ENCODE measurements around the gene AVEN.
"Not testable (repeated sequence)": the region's sequence is repeated elsewhere in the genome, so short reads cannot be mapped to it uniquely, and the experiment has no call there.

The AVEN gene

DNA sequence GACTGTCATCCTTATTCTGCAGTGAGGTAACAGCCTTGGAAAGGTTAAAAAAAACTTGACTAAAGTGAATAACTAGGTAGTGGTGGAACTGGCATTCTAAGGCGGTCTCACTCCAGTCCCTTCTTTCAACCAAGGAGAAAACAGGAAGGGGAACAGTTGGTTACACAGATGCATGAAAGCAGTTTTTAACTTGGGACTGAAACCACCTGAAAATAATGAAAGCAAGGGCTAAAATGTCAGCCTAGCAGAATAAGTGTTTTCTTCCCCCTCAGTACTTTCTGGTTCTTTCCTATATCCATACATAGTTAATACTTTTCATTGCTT, 748 bp upstream of the AVEN start:
- DNase-seq (ENCODE audit: low read depth, low spot score): no peak

DNA sequence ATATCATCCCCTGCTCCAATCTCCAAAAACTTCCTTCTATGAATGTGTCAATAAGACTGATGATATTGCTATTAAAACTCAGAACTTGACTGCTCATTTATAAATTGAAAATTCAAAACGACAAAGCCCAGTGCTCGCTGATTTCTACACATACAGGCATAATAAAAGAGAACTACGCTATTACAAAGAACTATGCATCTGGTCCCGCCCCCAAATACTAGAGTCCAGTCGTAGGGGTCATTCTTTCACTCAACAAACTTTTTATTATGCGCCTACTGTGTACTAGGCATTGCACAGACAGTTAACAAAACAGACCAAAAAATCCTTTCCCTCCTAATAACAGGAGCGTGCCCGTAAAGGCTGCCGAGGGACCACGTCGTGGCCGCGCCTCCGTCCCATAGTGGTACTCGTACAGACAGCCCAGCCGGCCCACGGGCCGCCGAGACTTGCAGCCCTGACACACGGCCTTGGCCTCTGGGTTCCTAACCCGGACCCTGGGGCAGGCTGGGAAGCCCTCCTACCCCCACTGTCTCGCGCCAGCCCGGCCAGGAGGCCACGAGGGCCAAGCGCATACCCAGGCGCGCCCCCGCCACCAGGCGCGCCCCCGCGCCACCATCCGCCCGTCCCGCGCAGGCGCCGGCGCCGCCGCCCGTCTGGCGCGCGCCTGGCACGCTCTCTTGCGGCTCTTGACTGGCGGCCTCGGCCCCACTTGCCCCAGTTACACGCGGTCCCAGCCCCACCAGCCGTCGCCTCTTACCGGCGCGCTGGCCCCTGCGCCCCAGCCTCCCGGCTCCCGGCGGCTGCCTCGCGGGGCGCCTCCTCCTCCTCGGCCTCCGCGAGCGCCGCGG, 757 bp downstream of the AVEN start:
- DNase-seq (ENCODE audit: low read depth, low spot score): peak; percentile 17

- DNase-seq (ENCODE audit: low read depth, low spot score): no peak
These were observed 6.8 kb downstream of the AVEN start for GRCh38 chr15:34031987-34032760.

GRCh38 chr15:34027606-34028005, 11.4 kb downstream of the AVEN start:
- no peak for DNase-seq (ENCODE audit: low read depth, low spot score)

DNA sequence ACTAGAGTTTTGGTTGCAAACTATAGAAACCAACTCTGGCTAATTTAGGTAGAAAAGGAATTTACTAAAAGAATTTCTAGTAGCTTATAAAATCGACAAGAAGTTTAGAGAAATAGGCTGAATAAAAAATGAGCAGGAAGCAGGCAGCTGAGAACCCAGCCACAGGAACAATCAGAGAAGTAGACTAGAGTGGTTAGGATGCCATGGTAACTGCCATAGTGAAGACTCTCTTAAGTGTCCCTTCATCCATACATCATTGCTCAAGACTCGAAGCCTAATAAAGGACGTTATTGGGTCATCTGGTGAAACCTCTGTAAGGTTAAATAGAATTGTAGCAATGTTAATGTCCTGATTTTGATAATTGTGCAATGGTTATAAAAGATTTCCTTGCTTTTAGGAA, 13.8 kb downstream of the AVEN start:
- DNase-seq (ENCODE audit: low read depth, low spot score): no peak

- DNase-seq (ENCODE audit: low read depth, low spot score): no peak
These were observed 15.1 kb downstream of the AVEN start for GRCh38 chr15:34023907-34024306.

DNA sequence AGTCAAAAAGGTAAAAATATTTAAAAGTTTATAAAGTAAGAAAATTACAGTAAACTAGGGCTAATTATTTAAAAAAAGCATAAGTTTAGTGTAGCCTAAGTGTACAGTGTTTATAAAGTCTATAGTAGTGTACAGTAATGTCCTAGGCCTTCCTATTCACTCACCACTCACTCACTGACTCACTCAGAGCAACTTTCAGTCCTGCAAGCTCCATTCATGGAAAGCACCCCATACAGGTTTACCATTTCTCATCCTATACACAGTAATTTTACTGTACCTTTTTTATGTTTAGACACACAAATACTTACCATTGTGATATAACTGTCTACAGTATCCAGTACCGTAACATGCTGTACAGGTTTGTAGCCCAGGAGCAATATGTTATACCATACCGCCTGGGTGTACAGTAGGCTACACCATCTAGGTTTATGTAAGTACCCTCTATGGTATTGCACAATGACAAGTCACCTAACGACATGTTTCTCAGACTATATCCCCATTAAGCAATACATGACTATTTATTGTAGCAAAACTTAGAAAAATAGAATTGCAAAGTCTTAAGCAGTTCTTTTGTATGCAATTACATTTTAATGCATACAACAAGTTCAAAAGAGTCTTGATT, 19.5 kb downstream of the AVEN start:
- no peak for DNase-seq (ENCODE audit: low read depth, low spot score)

DNA sequence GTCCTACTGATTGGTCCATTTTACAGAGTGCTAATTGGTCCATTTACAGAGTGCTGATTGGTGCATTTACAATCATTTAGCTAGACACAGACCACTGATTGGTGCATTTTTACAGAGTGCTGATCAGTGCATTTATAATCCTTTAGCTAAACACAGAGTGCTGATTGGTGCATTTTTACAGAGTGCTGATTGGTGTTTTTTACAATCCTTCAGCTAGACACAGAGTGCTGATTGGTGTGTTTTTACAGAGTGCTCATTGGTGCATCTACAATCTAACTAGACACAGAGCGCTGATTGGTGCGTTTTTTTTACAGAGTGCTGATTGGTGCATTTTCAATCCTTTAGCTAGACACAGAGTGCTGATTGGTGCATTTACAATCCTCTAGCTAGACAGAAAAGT, 20.3 kb downstream of the AVEN start:
- not testable (repeated sequence) for DNase-seq (ENCODE audit: low read depth, low spot score)

- no peak for DNase-seq (ENCODE audit: low read depth, low spot score)
These were observed 20.9 kb downstream of the AVEN start for GRCh38 chr15:34018021-34018645.

GRCh38 chr15:34014556-34014955, 24.4 kb downstream of the AVEN start:
- no peak for DNase-seq (ENCODE audit: low read depth, low spot score)

DNA sequence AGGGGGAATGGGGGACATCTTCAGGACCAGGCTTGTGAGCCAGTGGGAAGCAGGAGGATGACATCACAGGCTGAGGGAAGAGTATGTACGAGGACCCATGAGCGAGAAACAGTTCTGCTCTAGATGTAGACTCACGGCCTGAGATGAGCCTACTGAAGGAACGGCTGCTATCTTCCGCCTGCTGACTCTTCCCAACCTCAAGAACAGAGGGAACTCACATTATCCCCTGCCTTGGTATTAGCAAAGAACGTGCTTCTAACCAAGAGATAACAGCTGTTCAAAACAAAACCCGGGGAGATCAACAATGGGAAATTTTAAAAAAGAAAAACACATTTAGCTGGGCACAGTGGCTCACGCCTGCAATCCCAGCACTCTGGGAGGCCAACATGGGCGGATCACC, 25.3 kb downstream of the AVEN start:
- no peak for DNase-seq (ENCODE audit: low read depth, low spot score)

DNA sequence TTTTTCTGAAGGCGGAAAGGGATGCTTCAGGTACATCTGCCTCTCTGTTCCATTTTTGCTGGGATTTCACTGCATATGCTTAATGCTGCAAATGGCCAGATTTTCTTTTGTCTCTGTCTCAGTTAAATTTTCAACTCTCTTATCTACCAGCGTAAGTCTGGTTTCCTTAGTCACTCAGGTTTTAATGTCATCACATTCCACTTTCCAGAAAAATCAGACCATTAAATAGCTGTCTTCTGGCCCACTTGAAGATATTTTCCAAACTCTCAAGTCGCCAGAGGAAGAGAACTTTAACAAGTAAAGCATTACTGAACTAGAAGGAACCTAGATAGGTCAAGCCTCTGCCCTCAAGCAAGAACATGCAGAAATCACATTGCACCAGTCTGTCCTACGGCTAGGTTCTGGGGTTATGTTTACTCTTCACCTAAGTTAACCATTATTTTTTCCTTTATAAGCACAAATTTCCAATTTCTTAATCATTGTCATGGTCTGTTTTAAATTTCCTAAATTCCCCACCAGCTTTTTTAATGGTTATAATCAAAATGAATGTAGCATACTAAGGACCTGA, 26.5 kb downstream of the AVEN start:
- no peak for DNase-seq (ENCODE audit: low read depth, low spot score)

- no peak for DNase-seq (ENCODE audit: low read depth, low spot score)
These were observed 27.5 kb downstream of the AVEN start for GRCh38 chr15:34011481-34011880.

DNA sequence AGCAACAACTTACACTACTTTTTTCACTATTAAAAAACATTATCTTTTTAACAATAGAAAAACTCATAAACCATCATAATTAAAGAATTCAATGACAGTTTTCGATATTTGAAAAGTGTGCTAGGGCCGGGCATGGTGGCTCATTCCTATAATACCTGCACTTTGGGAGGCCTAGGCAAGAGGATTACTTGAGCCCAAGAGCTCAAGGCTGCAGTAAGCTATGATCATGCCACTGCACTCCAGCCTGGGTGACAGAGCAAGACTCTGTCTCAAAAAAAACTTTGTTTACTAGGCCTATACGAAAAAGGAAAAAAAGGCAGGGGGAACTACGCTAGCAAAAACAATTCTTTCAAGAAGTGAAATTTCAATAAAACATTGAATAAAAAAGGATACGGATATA, 28.1 kb downstream of the AVEN start:
- no peak for DNase-seq (ENCODE audit: low read depth, low spot score)

GRCh38 chr15:34009656-34010055, 29.3 kb downstream of the AVEN start:
- DNase-seq (ENCODE audit: low read depth, low spot score): no peak

DNA sequence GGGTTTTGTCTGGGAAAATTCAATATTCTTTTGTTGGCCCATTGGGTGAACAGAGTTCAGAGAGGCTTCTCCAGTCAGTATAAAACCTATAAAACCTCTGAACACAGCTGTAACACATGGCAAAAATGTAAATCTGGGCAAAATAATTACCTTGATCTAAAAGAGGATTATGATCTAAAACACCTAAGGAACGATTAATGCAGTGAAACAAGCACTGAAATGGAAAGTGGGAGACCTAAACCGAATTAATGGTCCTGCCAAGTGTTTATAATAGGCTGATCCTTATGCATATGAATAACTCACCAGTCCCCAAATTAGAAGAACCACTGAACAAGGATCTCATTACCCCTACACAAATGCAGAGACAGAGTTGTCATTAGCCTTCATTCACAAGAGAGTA, 32.6 kb downstream of the AVEN start:
- DNase-seq (ENCODE audit: low read depth, low spot score): no peak

- no peak for DNase-seq (ENCODE audit: low read depth, low spot score)
These were observed 37.5 kb downstream of the AVEN start for GRCh38 chr15:34001536-34001935.

GRCh38 chr15:33995666-33996065, 43.3 kb downstream of the AVEN start:
- not testable (repeated sequence) for DNase-seq (ENCODE audit: low read depth, low spot score)

DNA sequence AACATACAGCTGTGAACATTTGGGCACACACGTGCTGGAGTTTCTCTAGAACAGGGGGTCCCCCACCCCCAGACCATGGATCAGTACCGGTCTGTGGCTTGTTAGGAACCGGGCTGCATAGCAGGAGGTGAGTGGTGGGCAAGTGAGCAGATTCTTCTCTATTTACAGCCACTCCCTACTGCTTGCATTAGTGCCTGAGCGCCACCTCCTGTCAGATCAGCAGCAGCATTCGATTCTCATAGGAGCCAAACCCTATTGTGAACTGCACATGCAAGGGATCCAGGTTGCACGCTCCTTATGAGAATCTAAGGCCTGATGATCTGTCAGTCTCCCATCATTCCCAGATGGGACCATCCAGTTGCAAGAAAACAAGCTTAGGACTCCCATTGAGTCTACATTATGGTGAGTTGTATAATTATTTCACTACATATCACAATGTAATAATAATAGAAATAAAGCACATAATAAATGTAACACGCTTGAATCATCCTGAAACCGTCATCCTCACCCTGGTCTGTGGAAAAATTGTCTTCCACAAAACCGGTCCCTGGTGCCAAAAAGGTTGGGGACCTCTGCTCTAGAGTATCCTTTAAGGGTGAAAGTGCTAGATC, 44.9 kb downstream of the AVEN start:
- DNase-seq (ENCODE audit: low read depth, low spot score): no peak

DNA sequence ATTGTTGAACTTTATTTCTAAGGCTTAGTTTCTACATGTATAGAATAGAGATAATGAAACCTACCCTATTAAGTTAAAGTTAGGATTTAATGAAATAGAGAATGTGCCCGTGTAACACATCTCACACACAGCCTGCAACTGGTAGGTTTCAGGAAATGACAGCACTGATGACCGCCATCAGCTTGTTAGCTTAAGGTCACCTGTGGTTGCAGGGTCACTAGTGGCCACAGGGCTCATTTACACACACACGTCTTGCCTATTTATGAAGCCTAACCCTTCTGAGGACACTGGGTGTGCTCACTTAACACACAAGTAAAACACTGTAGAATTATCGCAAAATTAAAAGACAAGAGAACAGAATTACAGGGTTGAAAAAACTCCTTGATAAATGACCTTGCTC, 50.6 kb downstream of the AVEN start:
- no peak for DNase-seq (ENCODE audit: low read depth, low spot score)

DNA sequence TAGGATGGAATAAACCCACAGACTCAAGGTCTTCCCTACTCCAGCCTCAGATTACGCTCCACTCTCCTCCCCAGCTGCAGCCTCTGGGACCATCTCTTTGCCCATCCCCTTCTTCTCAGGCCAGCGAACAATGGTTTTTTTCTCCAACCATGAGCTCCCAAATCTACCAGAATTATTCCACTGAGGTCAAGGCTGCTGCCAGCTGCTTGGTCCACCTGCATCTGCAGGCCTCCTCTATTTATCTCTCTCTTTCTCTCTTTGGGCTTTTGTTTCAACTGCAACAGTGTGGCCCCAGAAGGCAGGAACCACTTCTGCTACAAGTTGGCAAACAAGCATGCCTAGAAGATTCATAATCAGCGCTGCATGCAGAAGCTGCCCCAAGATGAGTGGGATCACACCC, 51.6 kb downstream of the AVEN start:
- no peak for DNase-seq (ENCODE audit: low read depth, low spot score)

- DNase-seq (ENCODE audit: low read depth, low spot score): no peak
These were observed 53.3 kb downstream of the AVEN start for GRCh38 chr15:33985751-33986150.
